ENCODE measurements around the gene PSME2. TPM values are rescaled to one million over a fixed set of nuclear protein-coding genes. Genes with fewer than 3 reads are reported as not detected.

The PSME2 gene
- total RNA-seq, 1 experiment from 2014 or later: 134 TPM

DNA sequence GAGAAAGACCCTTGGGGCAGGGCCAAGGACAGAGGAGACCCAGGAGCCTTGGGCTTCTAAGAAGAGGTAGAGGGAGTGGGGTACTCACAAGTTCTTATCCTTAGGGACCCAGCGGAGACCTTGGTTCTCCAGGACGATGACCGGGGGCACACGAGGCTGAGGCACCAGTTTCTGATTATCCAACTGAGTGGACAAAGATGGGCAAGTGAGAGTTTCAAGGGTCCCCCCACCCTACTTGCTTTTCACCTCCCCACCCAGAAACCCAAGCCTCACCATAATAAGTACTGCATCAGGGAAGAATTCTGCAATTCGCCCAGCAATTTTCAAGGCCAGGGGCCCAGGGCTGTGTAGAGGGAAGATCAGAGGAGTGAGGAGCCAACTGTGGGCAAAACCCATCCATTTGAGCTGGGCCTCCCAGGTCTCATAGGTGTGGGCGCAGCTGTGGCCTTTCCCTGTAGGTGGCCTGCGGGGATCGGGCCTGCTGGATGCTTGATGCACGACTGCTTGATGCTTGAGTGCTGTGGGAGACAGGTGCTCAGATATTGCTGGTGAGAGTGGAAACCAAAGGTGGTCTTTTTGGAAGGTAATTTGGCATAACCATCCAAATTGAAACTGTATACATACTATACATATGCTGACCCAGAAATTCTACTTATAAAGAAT lies 7.0 kb downstream of the PSME2 start:
- BruUV-seq (replicated peaks): no TSS peak
- Mint-ChIP-seq H3K4me3 (ENCODE audit: unreplicated experiment) (peak overlapping the region; percentile 93), H3K27me3 (ENCODE audit: insufficient read depth, unreplicated experiment) (no peaks in the 10 kb centered on the region), H3K27ac (ENCODE audit: low read depth, unreplicated experiment) (peak overlapping the region; percentile 59), H3K4me1 (ENCODE audit: insufficient read depth, unreplicated experiment) (peaks cover 30% of the 10 kb centered on the region), H3K36me3 (ENCODE audit: insufficient read depth, unreplicated experiment) (peaks cover 30% of the 10 kb centered on the region), H3K9me3 (ENCODE audit: unreplicated experiment) (no peaks in the 10 kb centered on the region)
- no peak for DNase-seq (ENCODE audit: unreplicated experiment)
- CTCF ChIA-PET: interaction anchor here (0.6 to 2.4 kb wide), 3 partner anchors 21 to 162 kb away, joined by 3 to 12 read pairs (median 3); partner anchors contain the start of genes DCAF11 and IRF9
- POLR2A ChIA-PET: interaction anchor here (0.7 to 12.5 kb wide), 5 partner anchors 7 to 158 kb away, joined by 3 to 252 read pairs (median 16); partner anchors contain the start of genes DCAF11, IPO4, IRF9 and NRL
- intact Hi-C loops (cut with micrococcal nuclease): no loop called here
- TF ChIP-seq, protein P1, sequence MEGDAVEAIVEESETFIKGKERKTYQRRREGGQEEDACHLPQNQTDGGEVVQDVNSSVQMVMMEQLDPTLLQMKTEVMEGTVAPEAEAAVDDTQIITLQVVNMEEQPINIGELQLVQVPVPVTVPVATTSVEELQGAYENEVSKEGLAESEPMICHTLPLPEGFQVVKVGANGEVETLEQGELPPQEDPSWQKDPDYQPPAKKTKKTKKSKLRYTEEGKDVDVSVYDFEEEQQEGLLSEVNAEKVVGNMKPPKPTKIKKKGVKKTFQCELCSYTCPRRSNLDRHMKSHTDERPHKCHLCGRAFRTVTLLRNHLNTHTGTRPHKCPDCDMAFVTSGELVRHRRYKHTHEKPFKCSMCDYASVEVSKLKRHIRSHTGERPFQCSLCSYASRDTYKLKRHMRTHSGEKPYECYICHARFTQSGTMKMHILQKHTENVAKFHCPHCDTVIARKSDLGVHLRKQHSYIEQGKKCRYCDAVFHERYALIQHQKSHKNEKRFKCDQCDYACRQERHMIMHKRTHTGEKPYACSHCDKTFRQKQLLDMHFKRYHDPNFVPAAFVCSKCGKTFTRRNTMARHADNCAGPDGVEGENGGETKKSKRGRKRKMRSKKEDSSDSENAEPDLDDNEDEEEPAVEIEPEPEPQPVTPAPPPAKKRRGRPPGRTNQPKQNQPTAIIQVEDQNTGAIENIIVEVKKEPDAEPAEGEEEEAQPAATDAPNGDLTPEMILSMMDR (IDR thresholded peaks at IDR 0.05; ENCODE audit: unreplicated experiment): no peak

DNA sequence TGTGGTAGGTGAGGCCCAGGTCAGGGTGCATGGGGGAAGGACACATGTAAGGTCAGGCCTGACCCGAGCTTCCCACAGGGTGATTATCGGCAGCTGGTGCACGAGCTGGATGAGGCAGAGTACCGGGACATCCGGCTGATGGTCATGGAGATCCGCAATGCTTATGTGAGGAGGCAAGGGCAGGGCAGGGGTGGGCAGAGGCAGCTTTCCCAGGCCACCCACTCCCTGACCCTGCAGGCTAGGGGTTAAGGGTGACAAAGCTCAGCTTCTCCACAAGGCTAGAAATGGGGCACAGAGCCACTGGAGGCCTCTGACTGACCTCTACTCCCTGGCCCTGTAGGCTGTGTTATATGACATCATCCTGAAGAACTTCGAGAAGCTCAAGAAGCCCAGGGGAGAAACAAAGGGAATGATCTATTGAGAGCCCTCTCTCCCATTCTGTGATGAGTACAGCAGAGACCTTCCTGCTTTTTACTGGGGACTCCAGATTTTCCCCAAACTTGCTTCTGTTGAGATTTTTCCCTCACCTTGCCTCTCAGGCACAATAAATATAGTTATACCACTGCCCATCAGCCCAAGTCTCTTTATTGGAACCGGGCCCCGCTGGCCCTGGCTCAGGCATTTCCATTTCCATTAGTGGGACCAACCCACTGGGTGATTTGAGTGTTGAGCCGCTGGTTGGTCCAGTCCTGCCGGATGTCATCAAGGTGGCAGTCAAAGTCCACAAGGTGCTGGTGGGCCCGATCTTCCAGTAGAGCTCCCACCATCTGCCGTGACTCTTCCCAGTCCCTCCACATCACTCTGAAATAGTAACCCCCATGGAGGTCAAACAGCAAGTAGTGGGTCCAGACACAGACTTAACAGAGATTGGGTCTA lies 7.8 kb downstream of the PSME2 start:
- ChIA-PET POLR2A (interaction anchor here (0.7 to 12.5 kb wide), 3 partner anchors 8 to 158 kb away, joined by 3 to 252 read pairs (median 68); partner anchors contain the start of genes DCAF11, NRL, PSME2 and RNF31), CTCF (interaction anchor here (0.5 to 2.4 kb wide), 5 partner anchors 22 to 161 kb away, joined by 3 to 12 read pairs (median 3); partner anchors contain the start of genes DCAF11 and IRF9)
- Mint-ChIP-seq H3K27me3 (ENCODE audit: insufficient read depth, unreplicated experiment) (no peaks in the 10 kb centered on the region), H3K27ac (ENCODE audit: low read depth, unreplicated experiment) (peak overlapping the region; percentile 59), H3K9me3 (ENCODE audit: unreplicated experiment) (no peaks in the 10 kb centered on the region), H3K4me1 (ENCODE audit: insufficient read depth, unreplicated experiment) (peaks cover 30% of the 10 kb centered on the region), H3K4me3 (ENCODE audit: unreplicated experiment) (peak overlapping the region; percentile 93), H3K36me3 (ENCODE audit: insufficient read depth, unreplicated experiment) (peaks cover 26% of the 10 kb centered on the region)
- TSS peak; percentile 73 for BruUV-seq (replicated peaks)
- TF ChIP-seq, protein P1 (IDR thresholded peaks at IDR 0.05; ENCODE audit: unreplicated experiment): no peak
- DNase-seq (ENCODE audit: unreplicated experiment): no peak
- intact Hi-C loops (cut with micrococcal nuclease): no loop called here

DNA sequence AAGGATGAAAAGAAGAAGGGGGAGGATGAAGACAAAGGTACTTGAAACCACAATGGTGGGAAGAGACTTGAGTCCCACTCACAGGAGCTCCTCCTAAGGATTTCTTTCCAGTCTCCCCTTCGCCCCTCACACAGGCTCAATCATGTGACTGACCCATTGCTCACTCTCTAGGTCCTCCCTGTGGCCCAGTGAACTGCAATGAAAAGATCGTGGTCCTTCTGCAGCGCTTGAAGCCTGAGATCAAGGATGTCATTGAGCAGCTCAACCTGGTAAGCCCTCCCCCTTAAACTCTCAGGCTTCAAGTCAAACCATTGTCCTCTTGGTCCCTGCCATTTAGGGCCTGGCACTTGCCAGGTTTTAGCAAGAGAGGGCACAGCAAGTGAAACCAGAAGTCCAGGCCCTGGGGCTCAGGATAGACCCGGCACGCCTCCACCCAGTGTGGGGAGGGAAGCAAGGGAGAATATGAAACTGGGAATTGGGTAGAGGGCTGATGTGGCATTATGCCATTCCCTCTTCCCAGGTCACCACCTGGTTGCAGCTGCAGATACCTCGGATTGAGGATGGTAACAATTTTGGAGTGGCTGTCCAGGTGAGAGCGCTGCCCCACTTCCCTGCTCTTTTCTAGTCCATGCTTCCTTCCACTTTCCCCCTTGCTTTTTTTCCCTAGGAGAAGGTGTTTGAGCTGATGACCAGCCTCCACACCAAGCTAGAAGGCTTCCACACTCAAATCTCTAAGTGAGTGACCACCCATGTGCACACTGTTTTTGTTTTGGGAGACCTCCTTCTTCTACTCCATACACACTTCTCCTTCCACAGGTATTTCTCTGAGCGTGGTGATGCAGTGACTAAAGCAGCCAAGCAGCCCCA lies 8.6 kb downstream of the PSME2 start:
- Mint-ChIP-seq H3K27me3 (ENCODE audit: insufficient read depth, unreplicated experiment) (no peaks in the 10 kb centered on the region), H3K4me1 (ENCODE audit: insufficient read depth, unreplicated experiment) (peaks cover 35% of the 10 kb centered on the region)
- intact Hi-C loops (cut with micrococcal nuclease): no loop called here

More for the DNA sequence above, 8.6 kb downstream of the PSME2 start:
- no peaks in the 10 kb centered on the region for H3K9me3 Mint-ChIP-seq (ENCODE audit: unreplicated experiment)
- ChIA-PET CTCF (interaction anchor here (0.6 to 2.4 kb wide), 6 partner anchors 9 to 170 kb away, joined by 3 to 12 read pairs (median 5); partner anchors contain the start of genes CIDEB, DCAF11, IRF9 and RNF31), POLR2A (interaction anchor here (0.9 to 12.5 kb wide), 7 partner anchors 9 to 136 kb away, joined by 3 to 252 read pairs (median 6); partner anchors contain the start of genes CHMP4A, DCAF11, IPO4 and NRL)
- H3K36me3 Mint-ChIP-seq (ENCODE audit: insufficient read depth, unreplicated experiment): peaks cover 26% of the 10 kb centered on the region
- peak overlapping the region; percentile 86 for H3K27ac Mint-ChIP-seq (ENCODE audit: low read depth, unreplicated experiment)
- BruUV-seq (replicated peaks): no TSS peak
- no peak for DNase-seq (ENCODE audit: unreplicated experiment)
- H3K4me3 Mint-ChIP-seq (ENCODE audit: unreplicated experiment): peak overlapping the region; percentile 75
- TF ChIP-seq, protein P1 (IDR thresholded peaks at IDR 0.05; ENCODE audit: unreplicated experiment): no peak

All from MCF 10A (cell line).